Measurements from ENCODE around the gene SEZ6. TPM values are rescaled to one million over a fixed set of nuclear protein-coding genes. Genes with fewer than 3 reads are reported as not detected.
A peak's percentile ranks its signal among the peaks of the same experiment; 100 is the strongest.

Gene SEZ6
- total RNA-seq, 2 donors from 2014 or later = not detected

DNA sequence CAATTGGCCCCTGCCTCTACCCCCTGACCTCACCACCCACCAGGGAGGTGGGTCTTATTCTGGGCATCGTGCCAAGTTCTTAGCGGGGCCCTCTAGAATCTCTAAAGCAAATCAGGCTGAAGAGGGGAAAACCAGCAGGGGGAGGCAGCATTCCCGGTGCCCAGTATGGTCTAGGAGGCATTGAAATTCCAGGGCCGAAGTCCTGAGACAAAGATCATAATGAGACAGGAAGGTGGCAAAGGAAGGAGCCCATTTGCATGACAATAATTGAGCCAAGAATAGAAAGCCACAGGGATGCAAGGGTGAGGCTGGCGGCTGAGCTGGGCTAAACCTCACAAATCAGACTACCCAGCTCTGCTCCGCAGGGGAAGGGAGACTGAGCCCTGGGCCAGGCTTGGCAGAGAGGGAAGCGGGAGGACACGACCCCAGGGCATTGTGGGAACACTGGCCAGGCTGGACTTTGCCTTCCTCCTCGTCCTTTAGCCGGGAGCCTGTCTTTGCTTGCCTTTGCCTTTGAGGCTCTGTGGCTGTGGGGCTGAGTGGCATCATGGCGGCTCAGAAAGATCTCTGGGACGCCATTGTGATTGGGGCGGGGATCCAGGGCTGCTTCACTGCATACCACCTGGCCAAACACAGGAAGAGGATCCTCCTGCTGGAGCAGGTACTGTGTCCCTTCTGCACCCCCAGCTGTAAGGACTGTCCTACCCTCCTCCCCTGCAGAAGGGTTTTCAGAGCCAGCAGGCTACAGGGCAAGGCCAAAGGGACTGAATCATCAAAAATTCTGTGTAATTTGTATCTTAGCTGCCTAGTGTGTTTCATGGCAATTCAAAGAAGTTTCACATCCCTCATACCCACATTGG lies 37.1 kb upstream of the SEZ6 start, which contains the start of gene PIPOX:
TSS of gene PIPOX (plus strand) at position 463 of the 860 bp plus-strand sequence. CDS start at position 548, 85 bp downstream.
- H3K9me3 Mint-ChIP-seq = no peaks in the 10 kb centered on the region
- ATAC-seq (no peak), DNase-seq (ENCODE audit: low spot score) (no peak)
- H3K4me3 Mint-ChIP-seq = no peak within 1 kb of the TSS
- peaks cover 6 to 7% of the 10 kb centered on the region in 2 donors for H3K4me1 Mint-ChIP-seq (ENCODE audit: low read depth in 2 of 2)
- H3K36me3 Mint-ChIP-seq = no peaks in the 10 kb centered on the region
- H3K27ac Mint-ChIP-seq = no peak within 1 kb of the TSS
- H3K27me3 Mint-ChIP-seq = peaks cover 3 to 8% of the 10 kb centered on the region in 2 donors

DNA sequence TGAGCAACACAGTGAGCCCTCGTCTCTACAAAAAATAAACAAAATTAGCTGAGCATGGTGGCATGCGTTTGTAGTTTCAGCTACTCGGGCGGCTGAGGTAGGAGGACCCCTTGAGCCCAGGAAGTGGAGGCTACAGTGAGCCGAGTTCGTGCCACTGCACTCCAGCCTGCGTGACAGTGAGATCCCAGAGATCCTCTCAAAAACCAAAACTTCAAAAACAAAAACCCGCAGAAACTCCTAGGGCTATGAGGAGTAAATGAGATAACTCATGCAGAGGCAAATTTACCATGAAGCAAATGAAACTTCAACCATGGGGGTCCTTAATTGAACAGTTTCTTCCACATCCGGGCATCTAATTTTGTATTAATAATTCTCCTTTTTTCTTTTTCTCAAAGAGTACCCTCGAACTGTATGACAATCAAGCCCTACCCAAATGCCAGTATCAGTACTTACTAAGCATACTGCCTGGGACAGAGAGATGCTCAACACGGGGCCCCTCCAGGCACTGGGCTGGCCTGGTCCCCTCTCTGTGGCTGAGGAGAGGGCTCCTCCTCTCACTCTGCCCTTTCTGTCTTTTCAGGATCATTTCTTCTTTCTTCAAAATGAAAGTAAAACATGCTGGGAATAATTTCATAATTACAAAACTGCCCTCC lies 36.3 kb upstream of the SEZ6 start:
- Mint-ChIP-seq H3K27ac (no peak overlapping the region), H3K4me1 (ENCODE audit: low read depth in 2 of 2) (peaks cover 6 to 7% of the 10 kb centered on the region in 2 donors), H3K36me3 (no peaks in the 10 kb centered on the region), H3K4me3 (no peak overlapping the region), H3K9me3 (no peaks in the 10 kb centered on the region), H3K27me3 (peaks cover 3 to 8% of the 10 kb centered on the region in 2 donors)
- ATAC-seq = peak in 1 of 2 donors; percentile 24
- no peak for DNase-seq (ENCODE audit: low spot score)

DNA sequence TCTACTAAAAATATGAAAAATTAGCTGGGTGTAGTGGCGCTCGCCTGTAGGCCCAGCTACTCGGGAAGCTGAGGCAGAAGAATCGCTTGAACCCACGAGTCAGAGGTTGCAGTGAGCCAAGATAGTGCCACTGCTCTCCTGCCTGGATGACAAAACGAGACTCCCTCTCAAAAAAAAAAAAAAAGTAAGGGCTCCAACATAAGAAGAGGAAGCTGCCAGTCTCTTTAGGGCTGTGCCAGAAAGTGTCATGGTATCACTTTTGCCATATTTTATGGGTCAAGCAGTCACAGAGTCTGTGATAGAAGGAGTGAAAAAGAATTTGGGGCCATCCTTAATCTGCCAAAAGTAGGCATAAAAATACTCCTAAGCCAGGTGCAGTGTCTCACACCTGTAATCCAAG lies 35.7 kb upstream of the SEZ6 start:
- Mint-ChIP-seq H3K4me1 (ENCODE audit: low read depth in 2 of 2) (peaks cover 5 to 7% of the 10 kb centered on the region in 2 donors), H3K27me3 (peaks cover 3 to 8% of the 10 kb centered on the region in 2 donors), H3K27ac (no peak overlapping the region), H3K36me3 (no peaks in the 10 kb centered on the region), H3K4me3 (no peak overlapping the region), H3K9me3 (no peaks in the 10 kb centered on the region)
- DNase-seq (ENCODE audit: low spot score) (no peak), ATAC-seq (no peak)

DNA sequence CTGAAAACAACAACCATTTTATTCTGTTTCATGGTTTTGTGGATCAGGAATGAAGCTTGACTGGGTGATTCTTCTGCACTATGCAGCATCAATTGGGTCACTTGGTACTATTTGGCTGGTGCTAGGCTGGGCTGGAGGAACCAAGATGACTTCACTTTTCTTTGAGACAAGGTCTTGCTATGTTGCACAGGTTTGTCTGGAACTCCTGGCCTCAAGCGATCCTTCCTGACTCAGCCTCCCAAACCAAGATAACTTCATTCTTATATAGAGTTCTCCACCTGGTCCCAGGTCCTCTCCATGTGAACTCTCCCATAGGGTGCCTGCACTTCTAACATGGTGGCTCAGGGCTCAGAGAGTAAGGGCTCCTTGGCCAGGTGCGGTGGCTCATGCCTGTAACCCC lies 35.3 kb upstream of the SEZ6 start:
- no peak for DNase-seq (ENCODE audit: low spot score)
- H3K27ac Mint-ChIP-seq = no peak overlapping the region
- H3K9me3 Mint-ChIP-seq = no peaks in the 10 kb centered on the region
- peaks cover 3 to 5% of the 10 kb centered on the region in 2 donors for H3K27me3 Mint-ChIP-seq
- H3K36me3 Mint-ChIP-seq = no peaks in the 10 kb centered on the region
- H3K4me3 Mint-ChIP-seq = no peak overlapping the region
- peaks cover under 1 to 4% of the 10 kb centered on the region in 2 donors for H3K4me1 Mint-ChIP-seq (ENCODE audit: low read depth in 2 of 2)
- ATAC-seq = no peak

DNA sequence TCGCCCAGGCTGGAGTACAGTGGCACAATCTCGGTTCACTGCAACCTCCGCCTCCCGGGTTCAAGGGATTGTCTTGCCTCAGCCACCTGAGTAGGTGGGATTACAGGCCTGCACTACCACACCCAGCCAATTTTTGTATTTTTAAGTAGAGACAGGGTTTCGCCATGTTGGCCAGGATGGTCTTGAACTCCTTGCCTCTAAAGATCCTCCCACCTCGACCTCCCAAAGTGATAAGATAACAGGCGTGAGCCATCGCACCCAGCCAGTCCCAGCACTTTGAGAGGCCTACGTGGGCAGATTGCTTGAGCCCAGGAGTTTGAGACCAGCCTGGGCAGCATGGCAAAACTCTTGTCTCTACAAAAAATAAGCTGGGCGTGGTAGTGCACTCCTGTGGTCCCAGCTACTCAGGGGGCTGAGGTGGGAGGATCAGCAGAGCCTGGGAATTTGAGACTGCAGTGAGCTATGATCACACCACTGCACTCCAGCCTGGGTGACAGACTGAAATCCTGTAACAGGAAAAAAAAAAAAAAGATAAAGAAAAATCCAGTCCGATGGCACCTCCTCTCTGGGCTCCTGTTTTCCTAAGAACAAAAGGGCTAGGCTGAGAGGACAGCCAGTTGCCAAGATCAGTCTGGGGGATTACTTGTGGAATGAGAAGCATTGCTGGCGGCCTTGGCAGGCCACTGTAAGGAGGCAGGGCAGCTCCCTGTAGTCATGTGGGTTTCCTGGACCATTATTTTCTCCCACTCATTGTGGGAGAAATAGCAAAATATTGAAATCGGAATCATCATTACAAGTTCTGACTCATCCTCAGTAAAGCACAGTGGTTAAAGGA lies 34.1 kb upstream of the SEZ6 start:
- Mint-ChIP-seq H3K36me3 (peaks cover 4% of the 10 kb centered on the region), H3K9me3 (no peaks in the 10 kb centered on the region), H3K27me3 (peaks cover 5 to 10% of the 10 kb centered on the region in 2 donors), H3K4me1 (ENCODE audit: low read depth in 2 of 2) (peaks cover 0 to 4% of the 10 kb centered on the region in 2 donors), H3K27ac (no peak overlapping the region), H3K4me3 (no peak overlapping the region)
- DNase-seq (ENCODE audit: low spot score) (no peak), ATAC-seq (no peak)

DNA sequence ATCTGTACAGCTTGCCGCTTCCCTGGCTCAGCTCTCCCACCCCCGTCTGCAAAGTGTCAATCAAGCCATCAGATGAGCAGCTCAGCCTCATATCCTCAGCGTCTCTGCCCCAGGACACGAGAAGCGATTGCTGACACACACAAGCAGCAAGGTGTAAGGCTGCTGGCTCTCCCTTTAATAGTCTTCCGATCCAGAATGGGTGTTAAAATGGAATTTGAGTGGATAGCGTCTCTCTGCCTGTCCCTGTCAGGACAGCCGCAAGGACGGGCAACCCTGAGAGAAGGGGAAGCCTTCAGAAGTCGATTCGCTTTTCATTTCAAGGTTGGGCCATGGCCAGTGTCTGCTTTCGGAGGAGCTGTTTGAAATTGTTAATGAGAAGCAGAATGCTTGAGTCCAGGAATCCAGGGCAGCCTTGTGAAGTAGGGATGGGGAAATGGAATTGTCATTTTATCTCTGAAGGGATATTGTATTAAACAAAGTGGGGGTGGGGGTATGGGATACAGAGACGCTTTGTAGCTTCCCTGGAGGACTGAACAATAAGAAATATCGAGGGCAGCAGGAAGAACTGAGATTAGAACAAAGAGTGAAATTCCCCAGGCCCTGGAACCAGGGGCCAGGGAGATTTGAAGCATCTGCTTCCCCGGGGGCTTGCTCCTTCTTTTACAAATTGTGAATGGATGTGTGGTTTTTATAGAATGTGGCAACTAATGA lies 32.4 kb upstream of the SEZ6 start:
- DNase-seq (ENCODE audit: low spot score) = no peak
- no peak overlapping the region for H3K27ac Mint-ChIP-seq

DNA sequence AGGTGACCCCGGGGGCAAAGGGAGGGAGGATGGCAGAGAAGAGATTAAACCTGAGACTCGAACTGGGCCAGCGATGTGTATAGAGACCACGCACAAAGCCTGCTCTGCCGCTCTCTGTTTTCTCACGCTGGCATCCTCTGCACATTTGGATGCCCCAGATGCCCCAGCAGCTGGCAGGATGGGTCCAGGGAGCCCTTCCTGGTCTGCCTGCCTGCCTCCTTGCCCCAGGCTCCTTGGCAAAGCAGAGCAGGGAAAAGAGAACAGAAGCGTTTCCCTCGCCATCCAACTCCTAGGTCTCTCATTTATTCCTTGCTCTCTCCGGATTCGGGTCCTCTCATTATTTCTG lies 31.9 kb upstream of the SEZ6 start:
- peaks cover 0 to 2% of the 10 kb centered on the region in 2 donors for H3K4me1 Mint-ChIP-seq (ENCODE audit: low read depth in 2 of 2)
- ATAC-seq (peak in 1 of 2 donors; percentile 38), DNase-seq (ENCODE audit: low spot score) (no peak)
- peaks cover 16% of the 10 kb centered on the region in 2 donors for H3K27me3 Mint-ChIP-seq
- H3K4me3 Mint-ChIP-seq = no peak overlapping the region
- peaks cover 4% of the 10 kb centered on the region for H3K9me3 Mint-ChIP-seq
- peaks cover 13% of the 10 kb centered on the region for H3K36me3 Mint-ChIP-seq
- H3K27ac Mint-ChIP-seq = no peak overlapping the region

More for the DNA sequence above, 32.4 kb upstream of the SEZ6 start:
- no peak for ATAC-seq
- peaks cover 14 to 16% of the 10 kb centered on the region in 2 donors for H3K27me3 Mint-ChIP-seq
- H3K4me3 Mint-ChIP-seq = no peak overlapping the region
- H3K9me3 Mint-ChIP-seq = peaks cover 4% of the 10 kb centered on the region
- peaks cover 13% of the 10 kb centered on the region for H3K36me3 Mint-ChIP-seq
- H3K4me1 Mint-ChIP-seq (ENCODE audit: low read depth in 2 of 2) = peaks cover 0 to 4% of the 10 kb centered on the region in 2 donors

DNA sequence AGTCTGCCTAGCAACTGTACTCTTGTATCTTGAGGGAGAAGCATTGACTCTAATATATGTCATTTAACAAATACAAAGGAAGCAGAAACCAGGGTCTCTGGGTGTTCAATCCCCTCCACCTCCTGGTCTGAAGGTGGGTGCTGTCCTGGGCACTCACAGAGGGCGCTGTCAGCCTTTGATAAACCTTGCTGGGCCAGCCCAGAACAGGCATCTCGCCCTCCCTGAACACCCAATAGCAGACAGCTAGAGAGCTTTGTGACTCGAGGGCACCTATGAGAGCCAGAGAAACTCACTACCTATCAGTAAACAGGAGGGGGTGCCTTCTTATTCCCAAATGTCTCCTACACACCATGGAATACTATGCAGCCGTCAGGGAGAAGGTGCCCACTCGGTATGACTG lies 30.8 kb upstream of the SEZ6 start:
- Mint-ChIP-seq H3K9me3 (peaks cover 4% of the 10 kb centered on the region), H3K27me3 (peaks cover 27% of the 10 kb centered on the region in 2 donors), H3K36me3 (peaks cover 13% of the 10 kb centered on the region), H3K27ac (no peak overlapping the region), H3K4me3 (no peak overlapping the region), H3K4me1 (ENCODE audit: low read depth in 2 of 2) (no peaks in the 10 kb centered on the region)
- ATAC-seq = no peak
- no peak for DNase-seq (ENCODE audit: low spot score)

DNA sequence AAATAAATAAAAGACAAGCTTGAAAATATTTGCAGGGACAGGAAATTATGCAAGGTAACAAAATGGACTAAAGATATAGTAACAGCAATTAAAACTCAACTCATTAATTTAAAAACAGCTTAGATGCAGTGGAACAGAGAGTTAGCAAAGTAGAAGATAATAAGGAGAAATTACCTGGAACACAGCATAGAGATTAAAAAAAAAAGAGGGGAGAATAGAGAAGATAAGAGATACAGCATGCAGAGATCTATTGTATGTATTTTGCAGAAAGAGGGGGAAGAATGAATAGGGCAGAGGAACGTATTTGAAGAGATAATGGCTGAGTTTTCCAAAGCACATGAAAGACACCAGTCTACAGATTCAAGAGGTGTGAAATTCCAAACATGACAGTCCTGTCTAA lies 28.7 kb upstream of the SEZ6 start:
- H3K27me3 Mint-ChIP-seq = peaks cover 32 to 38% of the 10 kb centered on the region in 2 donors
- H3K36me3 Mint-ChIP-seq = peaks cover 13% of the 10 kb centered on the region
- peaks cover 4% of the 10 kb centered on the region for H3K9me3 Mint-ChIP-seq
- no peak for ATAC-seq
- no peak overlapping the region for H3K4me3 Mint-ChIP-seq
- no peak for DNase-seq (ENCODE audit: low spot score)
- H3K4me1 Mint-ChIP-seq (ENCODE audit: low read depth in 2 of 2) = no peaks in the 10 kb centered on the region
- H3K27ac Mint-ChIP-seq = no peak overlapping the region

DNA sequence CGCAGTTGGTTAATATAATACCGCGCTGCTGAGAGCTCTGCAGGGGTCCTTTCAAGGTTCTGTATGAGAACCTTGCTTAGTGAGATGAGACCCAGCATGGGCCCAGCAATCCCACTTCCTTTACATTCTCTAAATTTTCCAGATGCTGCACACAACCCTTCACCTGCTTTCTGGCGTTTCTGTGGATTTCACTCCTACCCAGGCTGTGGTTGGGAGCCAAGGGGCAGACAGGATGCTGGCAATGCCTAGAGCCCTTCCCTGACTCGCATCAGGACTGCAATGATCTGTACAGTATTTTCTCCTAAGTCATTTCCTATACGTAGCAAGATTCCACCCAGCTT lies 27.0 kb upstream of the SEZ6 start:
- H3K9me3 Mint-ChIP-seq = peaks cover 4% of the 10 kb centered on the region
- no peak overlapping the region for H3K27ac Mint-ChIP-seq
- H3K4me3 Mint-ChIP-seq = no peak overlapping the region
- peaks cover 13% of the 10 kb centered on the region for H3K36me3 Mint-ChIP-seq
- no peak for ATAC-seq
- no peaks in the 10 kb centered on the region for H3K4me1 Mint-ChIP-seq (ENCODE audit: low read depth in 2 of 2)
- peaks cover 34 to 38% of the 10 kb centered on the region in 2 donors for H3K27me3 Mint-ChIP-seq
- no peak for DNase-seq (ENCODE audit: low spot score)

DNA sequence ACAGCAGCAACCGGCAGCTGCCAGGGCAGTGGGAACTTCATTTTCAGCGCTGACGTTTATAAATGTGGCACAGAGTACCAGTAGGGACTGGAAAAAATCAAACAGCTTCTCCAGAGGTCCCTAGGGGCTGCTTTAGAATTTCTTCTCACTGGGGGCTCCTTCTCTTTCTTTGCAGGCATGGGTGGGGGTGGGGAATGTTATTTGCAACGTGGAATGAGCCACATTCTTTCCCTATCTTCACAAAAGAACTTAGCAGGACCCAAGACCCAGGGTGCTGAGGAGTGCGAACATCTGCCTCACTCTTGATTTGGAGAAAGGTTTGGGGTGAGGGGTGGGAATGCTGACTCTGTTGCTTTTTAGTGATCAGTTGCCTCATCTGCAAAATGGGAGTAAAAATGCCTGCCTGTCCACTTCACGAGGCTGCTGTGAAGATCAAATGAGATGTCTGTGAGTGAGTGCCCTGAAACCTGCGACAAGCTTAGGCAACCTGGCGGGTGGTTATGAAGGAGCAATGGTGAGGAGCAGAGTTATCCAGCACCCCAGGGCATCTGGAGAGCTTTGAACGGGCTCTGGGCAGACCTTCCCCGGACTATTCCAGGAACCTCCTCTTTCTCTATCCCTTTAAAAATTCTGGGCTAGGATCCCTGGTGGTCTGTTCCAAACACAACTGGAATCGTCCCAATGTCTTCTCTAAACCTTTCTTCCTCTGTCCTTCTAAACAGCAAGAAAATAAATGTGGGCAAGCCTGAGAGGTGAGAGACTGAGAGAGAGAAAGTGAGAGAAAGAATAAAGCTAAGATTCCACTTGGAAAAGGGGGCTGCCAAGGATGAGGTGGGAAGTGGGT lies 26.4 kb upstream of the SEZ6 start:
- Mint-ChIP-seq H3K9me3 (peaks cover 4% of the 10 kb centered on the region), H3K36me3 (peaks cover 13% of the 10 kb centered on the region), H3K27ac (no peak overlapping the region), H3K27me3 (peaks cover 37 to 38% of the 10 kb centered on the region in 2 donors), H3K4me3 (no peak overlapping the region), H3K4me1 (ENCODE audit: low read depth in 2 of 2) (no peaks in the 10 kb centered on the region)
- no peak for DNase-seq (ENCODE audit: low spot score)
- no peak for ATAC-seq

DNA sequence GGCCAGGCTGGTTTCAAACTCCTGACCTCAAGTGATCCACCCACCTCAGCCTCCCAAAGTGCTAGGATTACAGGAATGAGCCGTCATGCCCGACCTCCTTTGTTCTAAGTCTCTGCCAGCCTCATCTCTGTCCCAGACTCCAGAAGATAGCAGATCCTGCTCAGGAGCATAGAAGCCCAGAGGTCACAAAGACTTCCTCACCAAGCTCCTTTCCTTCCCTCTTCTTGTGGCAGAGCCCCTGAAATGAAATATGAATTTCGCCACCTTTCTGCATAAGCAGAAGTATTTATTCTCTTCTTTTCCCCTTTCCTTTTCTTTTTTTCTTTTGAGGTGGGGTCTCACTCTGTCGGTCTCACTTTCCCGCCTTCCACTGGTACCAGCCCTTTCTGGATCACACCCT lies 25.7 kb upstream of the SEZ6 start:
- Mint-ChIP-seq H3K27me3 (peaks cover 43% of the 10 kb centered on the region in 2 donors), H3K4me1 (ENCODE audit: low read depth in 2 of 2) (no peaks in the 10 kb centered on the region), H3K27ac (no peak overlapping the region), H3K36me3 (peaks cover 13% of the 10 kb centered on the region), H3K4me3 (no peak overlapping the region), H3K9me3 (peaks cover 4% of the 10 kb centered on the region)
- DNase-seq (ENCODE audit: low spot score) (no peak), ATAC-seq (no peak)
